Measurements from ENCODE around the gene LAPTM5.
A peak's percentile ranks its signal among the peaks of the same experiment; 100 is the strongest.

Gene LAPTM5

GRCh38 chr1:30786264-30786991 is 28.9 kb upstream of the LAPTM5 start:
- no peak for DNase-seq

- DNase-seq = no peak
Observed at GRCh38 chr1:30785714-30786113, 28.1 kb upstream of the LAPTM5 start.

- DNase-seq = no peak
Observed at GRCh38 chr1:30785181-30785580, 27.6 kb upstream of the LAPTM5 start.

- DNase-seq = no peak
Observed at GRCh38 chr1:30783256-30783915, 25.8 kb upstream of the LAPTM5 start.

GRCh38 chr1:30782361-30783255 is 25.0 kb upstream of the LAPTM5 start:
- DNase-seq = peak; percentile 78

GRCh38 chr1:30781906-30782305 is 24.3 kb upstream of the LAPTM5 start:
- DNase-seq = no peak

- DNase-seq = no peak
Observed at GRCh38 chr1:30780409-30780808, 22.8 kb upstream of the LAPTM5 start.

GRCh38 chr1:30779294-30780071 is 21.9 kb upstream of the LAPTM5 start:
- peak; percentile 88 for DNase-seq

GRCh38 chr1:30778979-30779293 is 21.4 kb upstream of the LAPTM5 start:
- DNase-seq = no peak

- no peak for DNase-seq
Observed at GRCh38 chr1:30778154-30778978, 20.8 kb upstream of the LAPTM5 start.

- no peak for DNase-seq
Observed at GRCh38 chr1:30777904-30778153, 20.3 kb upstream of the LAPTM5 start.

- DNase-seq = peak; percentile 70
Observed at GRCh38 chr1:30777060-30777903, 19.7 kb upstream of the LAPTM5 start.

- DNase-seq = no peak
Observed at GRCh38 chr1:30776097-30777059, 18.8 kb upstream of the LAPTM5 start.

- no peak for DNase-seq
Observed at GRCh38 chr1:30775433-30775975, 17.9 kb upstream of the LAPTM5 start.

- no peak for DNase-seq
Observed at GRCh38 chr1:30774550-30775432, 17.2 kb upstream of the LAPTM5 start.

- no peak for DNase-seq
Observed at GRCh38 chr1:30773722-30774358, 16.3 kb upstream of the LAPTM5 start.

- DNase-seq = no peak
Observed at GRCh38 chr1:30771005-30771404, 13.4 kb upstream of the LAPTM5 start.

- DNase-seq = peak; percentile 70
Observed at GRCh38 chr1:30770150-30770549, 12.6 kb upstream of the LAPTM5 start.
